Activated naive CD4-positive, alpha-beta T cell treated with anti-CD3 and anti-CD28 coated beads, Interleukin-2, amount 50 U/mL, for 72 hours (primary cell): ENCODE data around the gene RPTOR. TPM values are rescaled to one million over a fixed set of nuclear protein-coding genes. Genes with fewer than 3 reads are reported as not detected.

Experiments used
- ATAC-seq, 2 donors: fragments of 150-1000 bp; cut with Tn5 transposase; 2 replicates each; pipeline ENCODE4 v1.10.0; 2021; ENCODE audit warnings: mild to moderate bottlenecking in 2 of 2, moderate library complexity in 2 of 2
- DNase-seq, 2 donors: peaks; one replicate each; pipeline ENCODE4 v3.0.0; 2021 to 2022; ENCODE audit warnings: low spot score in 2 of 2
- H3K27ac Mint-ChIP-seq, 2 donors: one replicate each; pipeline ENCODE4 v1.8.0; 2022; ENCODE audit warnings: mild to moderate bottlenecking in 2 of 2, mixed read lengths in 2 of 2
- H3K36me3 Mint-ChIP-seq, 2 donors: one replicate each; pipeline ENCODE4 v1.8.0; 2022; ENCODE audit warnings: mixed read lengths in 2 of 2
- H3K9me3 Mint-ChIP-seq, 2 donors: one replicate each; pipeline ENCODE4 v1.8.0; 2022; ENCODE audit warnings: mixed read lengths in 2 of 2
- total RNA-seq, 2 donors: library from RNA; stranded (reverse); gene quantifications; one replicate each; pipeline ENCODE4 v1.2.3, GENCODE V29; 2022

The RPTOR gene
- total RNA-seq, 2 donors from 2014 or later, result 59.5 to 128 TPM

DNA sequence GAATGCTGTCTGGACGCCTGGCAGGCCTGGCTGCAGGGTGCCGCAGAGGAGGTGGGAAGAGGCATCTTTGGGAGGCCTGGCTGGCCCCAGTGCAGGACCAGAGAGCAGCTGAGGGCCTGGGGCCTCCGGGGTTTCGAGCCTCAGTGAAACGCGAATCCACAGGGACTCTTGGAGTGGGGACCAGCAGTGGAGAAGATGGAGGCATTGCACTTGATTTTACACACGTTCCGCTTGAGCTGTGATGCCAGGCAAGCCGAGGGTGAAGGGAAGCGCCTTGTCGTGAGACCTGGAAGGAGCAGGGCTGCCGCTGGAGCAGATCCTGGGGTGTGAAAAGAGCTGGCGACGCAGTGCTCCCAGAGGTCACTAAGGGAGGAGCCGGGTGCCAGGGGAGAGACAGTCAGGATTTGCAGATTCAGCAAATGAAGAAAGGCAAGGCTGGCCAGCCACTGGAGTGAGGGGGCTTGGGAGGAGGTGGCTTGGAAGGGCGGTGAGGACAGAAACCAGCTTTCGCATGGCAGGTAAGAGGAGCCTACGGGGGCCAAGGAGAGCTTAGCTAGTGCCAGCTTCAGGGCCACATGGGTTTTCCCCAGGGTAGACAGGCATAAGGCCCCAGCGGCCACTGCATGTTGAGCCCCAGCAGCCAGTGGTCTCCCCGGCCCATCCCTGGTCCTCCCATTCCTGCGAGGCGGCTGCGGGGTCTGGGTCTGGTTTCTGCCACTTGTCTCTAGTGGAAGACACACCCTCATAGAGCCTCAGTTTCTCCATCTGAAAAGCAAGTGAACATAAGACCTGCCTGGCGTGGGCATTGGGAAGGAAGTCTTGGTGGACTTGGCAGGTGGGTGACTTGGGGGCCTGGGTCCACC lies 271.8 kb downstream of the RPTOR start:
- peaks cover 4 to 43% of the 10 kb centered on the region in 2 donors for H3K36me3 Mint-ChIP-seq
- no peak for ATAC-seq
- peaks cover 0 to 4% of the 10 kb centered on the region in 2 donors for H3K9me3 Mint-ChIP-seq
- DNase-seq, result no peak
- H3K27ac Mint-ChIP-seq, result peak overlapping the region; percentile 65 to 66

DNA sequence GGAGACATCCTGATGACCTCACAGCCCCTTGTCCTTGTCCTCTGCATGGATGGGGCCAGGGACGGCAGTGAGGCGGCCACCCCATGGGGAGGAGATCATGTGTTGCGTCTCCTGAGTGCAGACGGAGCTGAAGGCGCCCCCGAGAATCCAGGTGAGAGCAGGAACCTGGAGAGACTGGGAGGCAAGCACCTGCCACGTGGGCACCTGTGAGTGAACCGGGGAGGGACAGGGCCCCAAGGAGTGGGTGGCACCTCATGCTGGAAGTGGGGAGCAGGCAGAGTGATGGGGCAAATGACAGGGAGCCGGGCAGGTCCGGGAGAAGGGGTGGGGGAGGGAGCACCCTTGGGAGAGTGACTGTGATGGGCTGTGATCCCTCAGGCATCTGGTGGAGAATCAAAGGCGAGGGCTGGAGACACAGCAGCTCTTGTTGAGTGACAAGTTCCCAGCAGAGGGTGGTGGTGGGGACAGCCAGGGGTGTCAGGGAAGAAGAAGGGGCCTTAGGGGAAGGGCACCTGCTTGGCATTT lies 272.7 kb downstream of the RPTOR start:
- ATAC-seq, result no peak
- Mint-ChIP-seq H3K36me3 (peaks cover 3 to 43% of the 10 kb centered on the region in 2 donors), H3K9me3 (no peaks in the 10 kb centered on the region), H3K27ac (peak overlapping the region; percentile 66 to 73)
- no peak for DNase-seq

DNA sequence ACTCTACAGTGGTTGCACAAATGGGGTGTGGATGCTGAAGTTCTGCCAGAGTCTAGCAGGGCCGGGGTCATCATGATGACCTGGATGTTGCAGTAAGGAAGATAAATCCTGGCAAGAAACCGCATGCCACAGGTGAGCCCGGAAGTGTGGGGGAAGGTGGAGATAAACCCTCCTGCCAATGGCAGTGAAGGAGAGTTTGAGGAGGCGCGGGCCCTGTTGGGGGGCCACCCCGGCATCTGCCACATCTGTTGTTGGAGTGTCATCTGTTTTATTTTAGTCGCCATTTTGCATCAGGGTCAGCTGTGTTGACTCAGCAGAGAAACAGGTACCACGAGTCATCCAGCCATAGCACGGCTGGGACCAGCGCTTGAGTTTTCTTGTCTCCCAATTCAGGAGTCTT lies 273.2 kb downstream of the RPTOR start:
- H3K27ac Mint-ChIP-seq, result peak overlapping the region; percentile 66 to 73
- DNase-seq (no peak), ATAC-seq (no peak)
- H3K36me3 Mint-ChIP-seq, result peaks cover 8 to 47% of the 10 kb centered on the region in 2 donors
- H3K9me3 Mint-ChIP-seq, result no peaks in the 10 kb centered on the region

DNA sequence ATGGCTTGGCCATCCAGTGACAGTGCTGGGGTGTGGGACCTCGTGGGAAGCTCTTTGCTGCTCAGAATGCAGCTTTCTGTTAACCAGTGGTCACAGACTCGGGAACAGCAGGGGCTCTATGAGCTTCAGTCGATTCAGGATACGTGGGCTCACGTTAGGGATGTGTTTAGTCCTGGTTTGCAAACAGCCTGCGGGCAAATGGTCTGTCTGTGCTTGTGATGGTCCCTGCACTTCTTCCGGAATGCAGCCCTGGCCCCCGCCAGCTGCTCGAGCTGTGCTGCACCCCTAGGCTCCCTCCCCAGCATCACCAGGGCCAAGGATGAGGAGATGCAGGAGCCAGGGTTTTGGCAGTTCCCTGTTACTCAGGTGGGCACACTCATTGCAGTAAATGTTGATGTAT lies 274.2 kb downstream of the RPTOR start:
- peak; percentile 23 to 35 for ATAC-seq
- no peak for DNase-seq
- peak overlapping the region; percentile 33 to 93 for H3K27ac Mint-ChIP-seq
- peaks cover 14 to 57% of the 10 kb centered on the region in 2 donors for H3K36me3 Mint-ChIP-seq
- H3K9me3 Mint-ChIP-seq, result no peaks in the 10 kb centered on the region

DNA sequence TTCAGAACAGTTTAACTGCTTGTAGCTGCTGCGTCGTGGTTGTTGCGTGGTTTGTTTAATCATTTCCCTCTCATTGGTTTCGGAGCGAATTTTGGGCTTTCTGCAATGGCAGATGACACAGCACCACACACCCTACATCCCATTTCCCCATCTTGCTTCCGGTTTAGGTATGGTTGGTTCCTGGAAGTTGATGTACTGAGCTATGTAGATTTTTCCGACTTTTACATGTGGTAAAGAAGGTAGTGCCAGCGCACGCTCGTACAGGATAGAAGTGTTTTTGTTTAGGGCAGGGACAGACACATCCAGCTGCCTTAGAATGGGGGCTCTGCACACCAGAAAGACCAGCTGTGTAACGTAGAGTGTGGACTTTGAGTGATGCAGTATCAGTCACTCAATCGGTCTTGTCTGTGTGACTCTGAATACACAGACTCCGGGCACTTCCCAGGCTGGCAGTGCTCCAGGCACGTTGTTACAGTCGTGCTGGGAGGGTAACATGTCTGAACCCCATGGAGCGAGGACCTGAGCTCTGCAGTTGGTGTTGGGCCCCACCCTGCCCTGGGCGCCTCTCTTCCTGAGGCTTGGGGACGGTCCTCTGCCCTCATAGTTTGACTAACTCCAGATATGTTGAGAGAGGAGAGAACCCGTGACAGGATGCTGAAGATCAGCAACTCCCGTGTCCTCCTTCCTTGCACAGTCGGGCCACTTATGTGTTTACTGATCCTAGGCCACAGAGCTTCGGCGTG lies 275.0 kb downstream of the RPTOR start:
- Mint-ChIP-seq H3K9me3 (no peaks in the 10 kb centered on the region), H3K36me3 (peaks cover 14 to 57% of the 10 kb centered on the region in 2 donors), H3K27ac (peak overlapping the region; percentile 74 to 93)
- peak; percentile 66 to 76 for ATAC-seq
- no peak for DNase-seq

DNA sequence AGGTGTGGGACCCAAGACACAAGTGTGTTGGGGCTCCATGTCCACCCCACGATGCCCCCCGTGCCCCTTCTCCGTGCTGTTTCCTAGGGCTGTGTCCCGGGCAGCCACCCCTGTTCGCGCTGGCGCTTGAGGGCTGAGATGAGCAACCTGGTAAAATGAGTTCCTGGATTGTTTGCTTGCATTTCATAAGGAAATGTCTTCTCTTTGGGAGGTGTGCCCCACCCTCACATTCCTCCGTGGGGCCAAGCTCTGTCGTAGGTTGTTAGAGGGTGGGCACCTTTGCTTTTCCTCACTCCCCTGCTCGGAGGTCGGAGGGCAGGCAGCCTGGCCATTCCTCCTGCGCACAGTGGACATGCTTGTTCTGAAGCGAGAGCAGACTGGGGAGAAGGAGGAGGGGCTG lies 275.7 kb downstream of the RPTOR start:
- ATAC-seq, result no peak
- peak overlapping the region in 1 of 2 donors; percentile 93 for H3K27ac Mint-ChIP-seq
- no peak for DNase-seq
- H3K9me3 Mint-ChIP-seq, result no peaks in the 10 kb centered on the region
- H3K36me3 Mint-ChIP-seq, result peaks cover 14 to 50% of the 10 kb centered on the region in 2 donors

DNA sequence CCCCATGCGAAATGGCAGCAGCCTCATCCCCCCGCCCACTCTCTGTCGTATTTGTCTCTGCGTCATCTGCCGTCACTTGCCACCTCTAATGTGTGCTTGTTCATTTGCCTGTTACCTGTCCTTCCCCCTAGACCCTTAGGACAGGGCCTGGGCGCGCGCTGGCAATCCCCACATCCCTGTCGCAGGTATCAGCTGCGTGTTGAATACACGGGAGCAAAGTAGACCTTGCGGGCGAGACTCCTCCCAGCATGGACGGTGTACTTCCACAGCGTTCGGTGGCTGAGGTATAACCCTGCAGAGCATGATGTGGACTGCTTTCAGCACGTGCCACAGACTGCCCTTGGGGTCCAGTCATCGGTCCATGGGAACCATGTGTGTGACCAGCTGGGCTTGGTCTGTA lies 276.9 kb downstream of the RPTOR start:
- peak in 1 of 2 donors; percentile 46 for DNase-seq
- Mint-ChIP-seq H3K36me3 (peaks cover 14 to 46% of the 10 kb centered on the region in 2 donors), H3K27ac (peak overlapping the region in 1 of 2 donors; percentile 12), H3K9me3 (no peaks in the 10 kb centered on the region)
- ATAC-seq, result no peak

DNA sequence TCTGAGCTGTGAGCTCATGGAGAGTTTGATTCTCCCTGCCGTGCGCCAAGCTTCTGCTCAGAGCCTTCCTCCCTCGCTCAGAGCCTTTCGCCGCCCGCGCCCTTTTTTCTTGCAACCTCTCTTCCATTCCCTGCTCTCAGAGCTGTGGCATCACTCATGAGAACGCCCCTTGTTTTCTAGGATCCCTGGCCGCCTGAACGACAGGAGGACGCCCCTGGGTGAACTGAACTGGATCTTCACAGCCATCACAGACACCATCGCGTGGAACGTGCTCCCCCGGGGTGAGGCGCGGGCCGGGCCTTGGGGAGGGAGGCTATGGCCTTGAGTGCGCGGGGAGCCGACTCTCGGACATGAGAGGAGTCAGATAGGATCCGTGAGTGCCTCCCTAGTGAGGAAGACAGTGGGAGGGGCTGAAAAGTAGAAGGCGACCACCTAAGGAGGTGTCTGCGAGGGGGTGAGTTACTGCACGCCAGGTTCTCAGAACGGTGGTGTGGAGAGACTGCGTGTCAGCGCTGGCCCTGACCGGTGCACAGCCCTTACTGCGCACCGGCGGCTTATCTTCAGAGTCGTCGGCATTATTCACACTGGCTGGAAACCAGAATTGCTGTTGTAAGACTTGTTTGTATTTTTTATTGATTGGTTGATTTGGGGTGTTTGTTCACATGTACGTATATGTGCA lies 277.5 kb downstream of the RPTOR start:
- Mint-ChIP-seq H3K36me3 (peaks cover 14 to 40% of the 10 kb centered on the region in 2 donors), H3K9me3 (no peaks in the 10 kb centered on the region), H3K27ac (no peak overlapping the region)
- no peak for ATAC-seq
- peak in 1 of 2 donors; percentile 35 for DNase-seq

DNA sequence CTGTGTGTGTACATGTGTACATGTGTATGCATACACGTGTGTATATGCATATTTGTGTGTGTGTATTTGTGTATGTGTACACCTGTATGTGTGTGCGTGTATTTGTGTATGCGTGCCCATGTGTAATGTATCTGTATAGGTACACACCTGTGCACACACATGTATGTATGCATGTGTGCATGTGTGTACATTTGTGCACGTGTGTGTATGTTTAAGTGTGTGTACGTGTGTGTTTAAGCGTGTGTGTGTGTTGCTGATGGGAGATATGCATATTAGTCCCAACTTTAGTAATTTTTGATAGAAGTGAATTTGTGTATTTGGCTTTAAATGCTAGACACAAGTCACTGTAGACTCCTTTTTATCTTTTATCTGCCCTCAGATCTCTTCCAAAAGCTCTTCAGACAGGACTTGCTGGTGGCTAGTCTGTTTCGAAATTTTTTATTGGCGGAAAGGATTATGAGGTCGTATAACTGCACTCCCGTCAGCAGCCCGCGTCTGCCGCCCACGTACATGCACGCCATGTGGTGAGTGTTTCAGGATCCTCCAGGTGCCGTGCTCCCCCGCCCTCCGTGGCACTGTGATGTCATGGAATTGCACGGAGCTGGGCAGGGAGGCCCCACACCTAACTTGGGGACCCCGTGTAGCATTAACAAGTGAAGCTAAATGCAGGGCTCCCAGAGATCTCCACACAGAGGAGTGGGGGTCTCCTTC lies 278.2 kb downstream of the RPTOR start:
- Mint-ChIP-seq H3K9me3 (no peaks in the 10 kb centered on the region), H3K36me3 (peaks cover 14 to 33% of the 10 kb centered on the region in 2 donors), H3K27ac (peak overlapping the region in 1 of 2 donors; percentile 64)
- no peak for ATAC-seq
- DNase-seq, result peak in 1 of 2 donors; percentile 54

DNA sequence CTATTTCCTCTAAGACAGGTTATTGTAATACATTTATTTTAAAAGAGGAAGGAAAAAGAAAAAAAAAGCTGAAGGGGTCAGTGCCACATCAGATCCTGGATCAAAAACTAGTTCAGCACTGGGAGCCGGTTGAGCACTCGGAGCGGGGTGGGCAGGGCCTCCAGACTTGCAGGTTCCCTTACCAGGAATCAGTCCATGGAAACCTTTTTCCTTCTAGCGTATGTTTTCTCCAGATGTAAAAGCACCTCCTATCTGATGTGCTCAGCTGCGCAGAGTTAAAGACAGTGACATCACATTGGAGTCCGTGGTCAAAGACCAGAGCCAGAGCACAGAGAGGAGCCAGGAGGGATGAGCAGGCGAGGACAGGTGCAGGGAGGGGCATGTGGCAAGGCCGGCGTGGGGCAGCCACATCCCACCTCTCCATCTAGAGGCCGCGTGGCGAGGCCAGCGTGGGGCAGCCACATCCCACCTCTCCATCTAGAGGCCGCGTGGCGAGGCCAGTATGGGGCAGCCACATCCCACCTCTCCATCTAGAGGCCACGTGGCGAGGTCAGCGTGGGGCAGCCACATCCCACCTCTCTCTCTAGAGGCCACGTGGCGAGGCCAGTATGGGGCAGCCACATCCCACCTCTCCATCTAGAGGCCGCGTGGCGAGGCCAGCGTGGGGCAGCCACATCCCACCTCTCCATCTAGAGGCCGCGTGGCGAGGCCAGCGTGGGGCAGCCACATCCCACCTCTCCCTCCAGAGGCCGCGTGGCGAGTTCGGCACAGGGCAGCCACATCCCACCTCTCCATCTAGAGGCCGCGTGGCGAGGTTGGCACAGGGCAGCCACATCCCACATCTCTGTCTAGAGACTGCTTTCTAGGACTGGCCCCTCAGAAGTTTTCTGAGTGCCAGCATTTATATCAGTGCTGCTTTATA lies 280.2 kb downstream of the RPTOR start:
- DNase-seq (peak in 1 of 2 donors; percentile 56), ATAC-seq (no peak)
- peaks cover 14 to 29% of the 10 kb centered on the region in 2 donors for H3K36me3 Mint-ChIP-seq
- no peaks in the 10 kb centered on the region for H3K9me3 Mint-ChIP-seq
- peak overlapping the region in 1 of 2 donors; percentile 82 for H3K27ac Mint-ChIP-seq

DNA sequence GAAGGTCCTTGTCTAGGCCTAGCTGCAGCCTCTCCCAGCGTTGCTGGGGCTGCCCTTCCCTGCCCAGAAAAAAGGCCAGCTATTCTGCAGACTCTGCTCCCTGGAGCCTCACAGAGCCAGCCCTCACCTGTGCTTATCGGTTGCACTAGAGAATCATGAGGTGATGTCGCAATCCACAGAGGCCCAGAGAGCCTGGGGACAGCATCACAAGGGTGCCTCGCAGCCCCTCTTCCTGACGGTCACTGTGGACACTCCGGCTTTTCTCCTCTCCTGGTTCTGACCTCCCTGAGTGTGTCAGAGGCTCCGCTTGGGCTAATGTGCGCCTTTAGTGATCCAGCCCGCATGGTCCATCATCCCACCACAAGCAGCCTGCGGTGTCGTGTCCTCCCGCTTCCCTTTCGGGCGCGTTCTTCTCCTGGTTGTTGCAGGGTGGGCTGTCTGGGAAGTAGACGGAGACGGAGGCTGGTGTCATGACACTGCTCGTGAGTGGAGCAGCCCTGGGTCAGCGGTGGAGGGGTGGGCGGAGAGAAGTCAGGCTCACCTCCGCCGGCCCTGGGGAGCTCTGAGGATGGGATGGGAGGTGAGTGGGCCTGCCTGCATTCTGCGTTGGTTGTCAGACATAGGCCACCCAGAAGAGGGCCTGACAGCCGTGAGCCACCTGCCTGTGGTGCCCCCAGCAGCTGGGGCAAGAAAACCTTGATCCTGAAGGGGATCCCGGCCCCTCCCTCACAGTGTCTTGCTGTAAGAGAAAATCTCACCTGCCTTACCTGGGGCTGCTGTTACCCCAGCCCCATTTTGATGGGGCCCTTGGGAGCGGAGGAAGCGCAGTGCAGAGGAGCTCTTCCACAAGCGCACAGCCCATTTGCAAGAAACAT lies 281.1 kb downstream of the RPTOR start:
- Mint-ChIP-seq H3K36me3 (peaks cover 19 to 38% of the 10 kb centered on the region in 2 donors), H3K9me3 (no peaks in the 10 kb centered on the region), H3K27ac (peak overlapping the region; percentile 55 to 82)
- DNase-seq (peak in 1 of 2 donors; percentile 50), ATAC-seq (no peak)

DNA sequence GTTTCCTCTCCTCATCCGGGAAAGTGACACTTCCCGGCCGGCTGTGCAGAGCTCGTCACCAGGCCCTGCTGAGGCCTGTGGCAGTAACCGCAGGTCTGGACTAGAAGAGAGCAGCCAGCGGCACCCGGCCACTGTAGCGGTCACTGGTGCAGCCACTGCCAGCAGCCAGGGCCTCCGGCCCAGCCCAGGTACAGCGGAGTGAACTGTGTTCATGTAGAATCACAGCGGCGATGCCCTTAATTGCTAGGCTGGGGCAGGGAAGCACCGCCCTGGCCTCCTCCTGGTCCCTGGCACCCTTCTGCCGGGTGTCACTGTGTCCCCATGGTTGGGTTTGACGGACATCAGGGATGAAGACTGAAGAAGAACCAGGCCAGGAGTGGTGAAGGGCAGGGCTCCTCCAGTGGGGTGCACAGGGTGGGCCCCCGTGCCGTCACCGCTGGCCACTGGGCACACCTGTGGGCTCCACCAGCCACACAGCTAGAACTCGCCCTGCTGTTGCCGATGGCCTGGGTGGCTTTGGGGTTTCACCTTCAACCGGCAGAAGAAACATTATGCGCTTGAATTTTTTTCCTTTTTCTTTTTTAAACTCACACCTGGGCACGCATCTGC lies 281.8 kb downstream of the RPTOR start:
- peak in 1 of 2 donors; percentile 12 for ATAC-seq
- peaks cover 19 to 38% of the 10 kb centered on the region in 2 donors for H3K36me3 Mint-ChIP-seq
- H3K27ac Mint-ChIP-seq, result peak overlapping the region; percentile 82 to 94
- no peak for DNase-seq
- H3K9me3 Mint-ChIP-seq, result no peaks in the 10 kb centered on the region

DNA sequence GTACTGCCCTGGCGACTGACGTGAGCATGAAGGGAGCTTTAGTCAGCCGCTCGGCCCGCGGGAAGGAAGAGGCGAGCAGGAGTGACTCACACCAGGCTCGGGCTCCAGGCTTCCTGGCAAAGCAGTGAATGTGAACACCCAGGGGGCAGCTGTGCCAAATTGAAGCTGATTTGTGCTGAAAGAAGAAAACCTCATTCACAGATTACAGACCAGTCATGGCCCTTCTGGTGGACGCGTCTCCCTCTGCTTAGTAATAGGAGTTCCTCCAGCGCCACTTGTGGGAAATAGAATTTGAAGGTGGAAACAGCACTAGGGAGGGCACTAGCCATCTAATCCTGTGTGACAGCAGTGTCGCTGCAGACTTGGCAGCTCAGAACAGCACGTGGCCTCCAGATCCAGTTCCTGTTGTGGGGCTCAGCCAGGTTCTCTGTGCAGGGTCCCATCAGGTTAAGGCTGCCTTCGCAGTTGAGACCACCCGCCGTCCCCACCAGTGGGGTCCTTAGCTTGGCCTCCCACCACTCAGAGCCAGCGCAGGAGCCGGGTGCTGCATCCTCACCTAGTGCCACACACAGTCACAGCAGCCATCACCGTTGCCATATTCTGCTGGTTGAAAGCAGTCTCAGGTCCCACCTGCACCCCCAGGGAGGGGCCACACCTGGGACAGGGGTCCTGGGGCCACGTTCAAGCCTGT lies 282.5 kb downstream of the RPTOR start:
- DNase-seq, result peak in 1 of 2 donors; percentile 83
- ATAC-seq, result peak; percentile 73 to 90
- peaks cover 23 to 36% of the 10 kb centered on the region in 2 donors for H3K36me3 Mint-ChIP-seq
- no peaks in the 10 kb centered on the region for H3K9me3 Mint-ChIP-seq
- H3K27ac Mint-ChIP-seq, result peak overlapping the region; percentile 82 to 94
